ENCODE data around the gene YIPF3. TPM values are rescaled to one million over a fixed set of nuclear protein-coding genes. Genes with fewer than 3 reads are reported as not detected.

YIPF3 gene
- total RNA-seq, 2 experiments from 2014 or later = 38.2 to 41.9 TPM

- H4K20me1 ChIP-seq (ENCODE audit: insufficient read depth, low read length) = no peaks in the 10 kb centered on the region
- no peaks in the 10 kb centered on the region for H3K9me3 ChIP-seq (ENCODE audit: low read length)
- no peaks in the 10 kb centered on the region for H3K9me2 ChIP-seq (ENCODE audit: insufficient read depth, low read length)
- TF ChIP-seq CTCF (conservative IDR thresholded peaks at IDR 0.05; ENCODE audit: low read length) (no peak), EZH2phosphoT487 (IDR thresholded peaks at IDR 0.05; ENCODE audit: borderline replicate concordance, low read depth, low read length) (no peak)
- H3K79me2 ChIP-seq (ENCODE audit: insufficient read depth, low read depth, low read length) = no peaks in the 10 kb centered on the region
- H3K4me2 ChIP-seq (ENCODE audit: low read length) = no peak overlapping the region
- BruUV-seq (replicated peaks) = no TSS peak
- ChIA-PET POLR2A (interaction anchor here (0.7 kb wide), 1 partner anchor 112 kb away, joined by 3 read pairs; no protein-coding TSS in a partner anchor), CTCF (ENCODE audit: unreplicated experiment) (interaction anchor here (0.6 kb wide), 1 partner anchor 253 kb away, joined by 3 read pairs; no protein-coding TSS in a partner anchor)
- peaks cover 47% of the 10 kb centered on the region for H3K36me3 ChIP-seq (ENCODE audit: insufficient read depth, low read length)
- H3K4me1 ChIP-seq (ENCODE audit: insufficient read depth, low read length, poor library complexity, severe bottlenecking) = no peaks in the 10 kb centered on the region
- H3K27ac ChIP-seq (ENCODE audit: low read depth, low read length, poor library complexity, severe bottlenecking) = no peak overlapping the region
- intact Hi-C loops (cut with micrococcal nuclease; ENCODE audit: unreplicated experiment) = loop anchor here (10.0 kb wide), 1 partner anchor 434 kb away; the partner anchor contains the start of gene PTK7
- no peak overlapping the region for H2AFZ ChIP-seq (ENCODE audit: low read length)
- H3K4me3 ChIP-seq (ENCODE audit: low read depth, low read length, poor library complexity, severe bottlenecking) = no peak overlapping the region
- no peak for DNase-seq (ENCODE audit: low spot score)
These were observed 8.1 kb downstream of the YIPF3 start for GRCh38 chr6:43508481-43509141.

- POLR2A ChIA-PET = interaction anchor here (1.0 to 1.2 kb wide), 3 partner anchors 15 to 260 kb away, joined by 3 to 5 read pairs (median 3); partner anchors contain the start of gene TJAP1
- intact Hi-C loops (cut with micrococcal nuclease; ENCODE audit: unreplicated experiment) = loop anchor here (1.0 to 10.0 kb wide), 2 partner anchors 244 to 432 kb away; partner anchors contain the start of gene PTK7
- CTCF ChIA-PET (ENCODE audit: unreplicated experiment) = interaction anchor here (0.6 to 1.4 kb wide), 4 partner anchors 9 to 27 kb away, joined by 3 to 4 read pairs (median 4); partner anchors contain the start of gene POLR1C
- DNase-seq (ENCODE audit: low spot score) = peak; percentile 82
- peak; percentile 94 for TF ChIP-seq CTCF (conservative IDR thresholded peaks at IDR 0.05; ENCODE audit: low read length)
- TF ChIP-seq EZH2phosphoT487 (IDR thresholded peaks at IDR 0.05; ENCODE audit: borderline replicate concordance, low read depth, low read length) = no peak
- H3K4me1 ChIP-seq (ENCODE audit: insufficient read depth, low read length, poor library complexity, severe bottlenecking) = no peaks in the 10 kb centered on the region
- H3K9me3 ChIP-seq (ENCODE audit: low read length) = no peaks in the 10 kb centered on the region
- BruUV-seq (replicated peaks) = no TSS peak
- H3K27ac ChIP-seq (ENCODE audit: low read depth, low read length, poor library complexity, severe bottlenecking) = no peak overlapping the region
- H3K4me3 ChIP-seq (ENCODE audit: low read depth, low read length, poor library complexity, severe bottlenecking) = no peak overlapping the region
- no peaks in the 10 kb centered on the region for H3K79me2 ChIP-seq (ENCODE audit: insufficient read depth, low read depth, low read length)
- no peaks in the 10 kb centered on the region for H4K20me1 ChIP-seq (ENCODE audit: insufficient read depth, low read length)
- H3K9me2 ChIP-seq (ENCODE audit: insufficient read depth, low read length) = no peaks in the 10 kb centered on the region
- H2AFZ ChIP-seq (ENCODE audit: low read length) = no peak overlapping the region
- peaks cover 43% of the 10 kb centered on the region for H3K36me3 ChIP-seq (ENCODE audit: insufficient read depth, low read length)
- no peak overlapping the region for H3K4me2 ChIP-seq (ENCODE audit: low read length)
These were observed 9.9 kb downstream of the YIPF3 start for GRCh38 chr6:43506667-43507471.

Measured in OCI-LY7 (cell line).